AML-193 (cell line): ENCODE measurements around the gene NDUFS8.

Source experiments
- DNase-seq, 2 experiments: peaks; one replicate each; lab custom pipeline; 2025; lab: John Stamatoyannopoulos, UW

Gene NDUFS8

DNA sequence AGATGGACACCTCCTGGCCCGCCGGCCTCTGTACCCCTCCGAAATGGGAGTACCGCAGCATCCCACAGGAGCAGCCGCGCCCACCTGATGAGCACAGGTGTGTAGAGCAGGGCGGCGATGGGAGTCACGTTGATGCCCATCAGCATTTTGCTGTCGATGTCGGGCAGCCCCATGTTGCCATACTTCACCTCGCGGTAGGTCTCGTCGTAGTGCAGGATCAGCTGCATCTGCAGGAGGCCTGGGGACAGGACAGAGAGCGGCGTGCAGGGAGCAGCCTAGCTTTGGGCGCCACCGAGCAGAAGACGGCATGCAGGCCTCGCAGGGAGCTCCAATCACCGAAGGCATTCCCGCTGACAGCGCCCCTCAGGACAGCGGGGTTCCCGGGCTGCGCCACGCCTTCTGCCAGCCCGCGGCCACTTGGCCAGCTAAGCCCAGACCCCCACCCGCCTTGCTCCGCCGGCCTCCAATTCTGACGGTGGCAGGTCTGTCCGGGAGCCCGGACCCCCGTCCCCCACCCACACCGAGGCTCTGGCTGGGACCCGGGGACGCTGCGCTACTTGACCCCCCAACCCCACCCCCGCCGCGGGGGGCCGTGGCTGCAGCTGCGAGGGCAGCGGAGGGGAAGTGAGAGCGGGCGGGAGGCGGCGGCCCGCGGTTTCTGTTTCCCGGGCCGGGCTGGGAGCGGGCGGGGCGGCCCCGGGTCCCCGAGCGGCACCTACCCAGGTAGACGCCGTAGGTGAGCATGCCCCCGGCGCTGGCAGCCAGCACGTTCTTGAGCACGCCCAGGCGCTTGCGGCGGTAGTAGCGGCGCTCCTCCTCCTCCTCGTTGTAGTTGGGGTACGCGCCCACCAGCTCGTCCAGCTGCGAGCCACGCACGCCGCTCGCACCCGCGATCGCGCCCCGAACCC lies 27.3 kb upstream of the NDUFS8 start:
- no peak for DNase-seq

DNA sequence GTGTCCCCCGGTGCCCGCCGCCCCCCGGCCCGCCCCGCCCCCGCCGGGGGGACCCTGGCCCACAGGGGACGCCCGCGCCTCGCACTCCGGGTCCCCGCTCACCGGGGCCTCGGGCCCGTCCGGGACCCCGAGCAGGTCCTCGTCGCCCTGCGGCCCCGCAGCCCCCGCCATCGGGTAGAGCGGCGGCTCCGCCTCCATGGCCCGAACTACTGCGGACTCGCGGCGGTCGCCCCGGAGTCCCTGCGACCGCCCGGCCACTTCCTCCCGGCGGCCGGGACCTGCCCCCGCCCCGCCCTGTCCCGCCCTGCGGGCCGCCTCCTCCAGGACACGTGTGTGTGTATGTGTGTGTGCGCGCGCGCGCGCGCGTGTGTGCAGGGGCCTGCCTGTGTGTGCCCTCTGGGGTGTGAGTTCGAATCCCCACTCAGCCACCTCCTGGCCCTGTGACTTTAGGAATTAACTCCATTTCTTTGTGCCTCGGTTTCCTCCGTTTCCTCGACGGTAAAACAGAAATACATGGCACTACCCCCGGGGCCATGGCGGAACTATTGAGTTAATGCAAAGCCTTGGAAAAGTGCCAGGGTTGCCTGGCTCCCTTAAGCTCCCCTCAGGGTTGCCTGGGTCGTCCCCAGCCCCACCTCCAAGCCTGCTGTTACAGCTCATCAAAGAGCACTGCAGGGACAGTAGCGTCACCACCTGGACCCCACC lies 26.5 kb upstream of the NDUFS8 start, which contains the start of gene UNC93B1:
Gene UNC93B1 (minus strand): TSS at position 252 of the 705 bp plus-strand sequence. CDS start 54 bp downstream, at position 198.
- peak; percentile 70 to 76 for DNase-seq

DNA sequence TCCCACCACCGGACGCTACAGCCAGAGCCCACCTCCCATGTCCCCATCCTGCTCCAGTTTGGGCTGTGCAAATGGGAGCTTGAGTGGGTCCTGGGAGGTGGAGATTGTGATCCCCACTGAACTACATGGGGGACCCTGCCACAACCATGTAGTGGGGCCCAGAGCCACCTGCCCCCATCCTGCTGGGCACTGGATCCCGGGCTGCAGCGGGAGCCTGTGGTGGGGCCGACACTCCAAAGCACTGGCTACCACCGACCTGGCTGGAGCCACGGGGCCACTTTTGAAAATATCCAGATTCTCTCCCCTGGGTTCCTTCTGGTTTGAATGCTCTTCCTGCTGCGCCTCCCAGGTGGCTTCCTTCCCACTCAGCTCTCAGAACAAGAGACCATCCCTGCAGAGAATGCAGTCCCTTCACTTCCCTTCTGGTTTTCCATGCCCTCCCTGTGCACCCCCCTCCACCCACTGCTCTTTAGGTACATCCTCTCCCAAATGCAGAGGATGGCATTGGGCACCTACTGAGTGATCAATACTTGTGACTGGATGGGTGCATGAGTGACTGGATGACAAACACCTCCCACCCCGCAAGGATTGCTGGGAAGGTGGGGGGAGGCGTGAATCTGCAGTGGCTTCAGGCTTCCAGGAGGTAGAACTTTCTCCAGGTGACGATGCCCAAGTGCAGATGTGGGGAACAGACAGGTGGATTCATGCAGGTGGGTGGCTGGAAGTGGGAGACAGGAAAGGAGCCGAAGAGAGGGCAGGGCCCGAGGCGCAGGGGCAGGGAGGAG lies 25.7 kb upstream of the NDUFS8 start:
- no peak for DNase-seq

DNA sequence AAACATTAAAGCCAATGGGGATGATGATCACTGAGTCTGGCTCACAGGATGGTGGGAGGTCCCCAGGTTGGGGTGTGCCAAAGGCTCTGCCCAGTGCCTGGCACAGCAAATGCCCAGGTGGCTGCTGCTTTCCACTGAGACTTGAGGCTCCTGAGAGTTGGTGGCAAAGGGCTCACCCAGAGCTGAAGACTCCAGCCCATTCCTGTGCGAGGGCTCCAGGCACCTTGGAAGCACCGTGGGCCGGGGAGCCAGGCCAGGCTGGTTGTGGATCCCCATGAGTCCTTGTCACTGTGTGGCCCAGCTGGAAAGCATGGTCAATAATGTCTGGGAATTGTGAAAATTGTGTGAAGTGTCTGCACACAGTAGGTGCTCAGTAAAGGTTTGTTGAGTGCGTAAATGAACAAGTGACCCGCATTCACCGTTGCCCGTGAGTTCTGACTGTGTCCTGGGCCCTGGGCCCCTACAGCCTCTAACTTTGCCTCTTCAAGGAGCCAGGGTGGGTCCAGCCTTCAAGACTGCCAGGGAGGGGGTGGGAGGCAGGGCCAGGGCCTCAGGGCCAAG lies 23.8 kb upstream of the NDUFS8 start:
- no peak for DNase-seq

DNA sequence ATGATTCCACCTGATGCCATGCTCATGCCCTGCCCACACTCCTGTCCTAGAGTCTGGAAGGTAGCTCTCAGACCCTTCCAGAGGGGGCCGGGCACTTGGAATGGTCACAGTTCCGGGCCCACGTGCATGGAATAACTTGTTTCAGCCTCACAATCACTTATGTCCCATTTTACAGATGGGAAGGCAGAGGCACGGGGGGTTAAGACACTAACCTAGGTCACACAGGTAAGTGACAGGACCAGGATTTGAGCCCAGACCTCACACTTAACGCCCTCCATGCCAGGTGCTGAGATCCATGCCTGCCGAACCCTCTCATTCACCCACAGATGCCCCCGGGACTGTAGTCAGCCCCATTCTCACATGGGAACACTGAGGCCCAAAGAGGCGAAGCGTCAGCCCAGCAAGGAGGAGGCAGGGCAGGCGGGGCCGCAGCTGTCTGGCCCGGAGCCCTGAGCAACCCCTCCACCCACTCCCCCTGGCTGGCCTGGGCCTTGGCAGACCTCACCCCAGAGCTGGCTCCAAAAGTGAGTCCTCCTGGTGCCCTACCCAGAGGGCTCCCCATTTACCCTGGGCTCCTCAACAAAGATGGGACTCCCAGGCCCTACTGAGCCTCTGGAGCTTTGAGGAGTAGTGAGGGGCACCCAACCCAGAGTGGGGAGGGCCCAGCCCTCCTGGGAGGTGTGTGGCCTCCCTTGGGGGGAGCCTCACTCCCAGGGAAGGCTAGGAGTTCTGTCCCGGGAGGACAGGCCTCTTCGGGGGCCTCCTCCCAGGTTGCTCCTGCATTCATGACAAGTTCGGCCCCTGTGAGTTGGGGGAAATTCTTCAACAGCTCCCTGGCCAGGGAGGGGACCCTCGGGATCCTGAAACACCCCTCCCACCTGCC lies 22.7 kb upstream of the NDUFS8 start:
- no peak for DNase-seq

DNA sequence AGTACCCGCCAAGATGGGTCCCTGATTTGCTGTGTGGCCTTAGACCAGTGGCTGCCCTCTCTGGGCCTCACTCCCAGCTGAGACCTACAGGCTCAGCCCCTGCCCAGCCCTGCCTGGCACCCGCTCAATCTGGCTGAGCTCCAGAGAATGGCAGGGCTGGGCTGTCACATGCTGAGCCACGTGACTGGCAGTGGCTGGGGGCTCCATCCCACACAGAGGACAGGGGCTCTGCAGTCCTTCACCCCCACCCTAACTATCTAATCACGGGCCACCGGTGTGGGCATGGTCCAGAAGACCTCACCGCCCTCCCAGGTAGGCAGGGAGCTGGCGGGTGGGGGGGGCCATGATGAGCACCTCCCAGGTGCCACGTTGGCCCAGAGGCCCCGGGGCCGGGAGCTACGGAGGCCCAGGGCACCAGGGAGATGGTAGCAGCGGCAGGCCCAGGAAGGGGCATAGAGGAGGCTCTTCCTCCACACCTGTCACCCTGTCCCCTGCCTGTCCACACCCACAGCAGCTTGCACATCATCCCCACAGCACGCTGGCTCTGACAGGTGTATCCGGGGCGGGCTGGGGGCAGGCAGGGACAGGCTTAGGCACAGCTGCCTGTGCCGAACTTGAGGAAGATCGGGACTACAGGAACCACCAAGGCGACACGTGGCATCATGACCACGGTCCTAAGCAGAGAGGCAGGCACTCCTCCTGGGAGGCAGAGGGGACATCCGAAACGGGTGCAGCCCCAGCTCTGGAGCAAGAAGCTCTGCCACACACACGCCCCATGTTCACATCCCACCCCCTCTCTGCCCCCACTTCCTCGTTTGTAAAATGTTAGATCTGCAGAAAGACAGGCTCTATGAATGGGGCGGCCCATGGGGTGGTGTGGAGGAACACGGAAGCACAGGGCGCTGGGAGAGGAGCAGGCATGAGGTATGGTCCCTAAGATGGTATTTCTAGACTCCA lies 21.8 kb upstream of the NDUFS8 start:
- no peak for DNase-seq

DNA sequence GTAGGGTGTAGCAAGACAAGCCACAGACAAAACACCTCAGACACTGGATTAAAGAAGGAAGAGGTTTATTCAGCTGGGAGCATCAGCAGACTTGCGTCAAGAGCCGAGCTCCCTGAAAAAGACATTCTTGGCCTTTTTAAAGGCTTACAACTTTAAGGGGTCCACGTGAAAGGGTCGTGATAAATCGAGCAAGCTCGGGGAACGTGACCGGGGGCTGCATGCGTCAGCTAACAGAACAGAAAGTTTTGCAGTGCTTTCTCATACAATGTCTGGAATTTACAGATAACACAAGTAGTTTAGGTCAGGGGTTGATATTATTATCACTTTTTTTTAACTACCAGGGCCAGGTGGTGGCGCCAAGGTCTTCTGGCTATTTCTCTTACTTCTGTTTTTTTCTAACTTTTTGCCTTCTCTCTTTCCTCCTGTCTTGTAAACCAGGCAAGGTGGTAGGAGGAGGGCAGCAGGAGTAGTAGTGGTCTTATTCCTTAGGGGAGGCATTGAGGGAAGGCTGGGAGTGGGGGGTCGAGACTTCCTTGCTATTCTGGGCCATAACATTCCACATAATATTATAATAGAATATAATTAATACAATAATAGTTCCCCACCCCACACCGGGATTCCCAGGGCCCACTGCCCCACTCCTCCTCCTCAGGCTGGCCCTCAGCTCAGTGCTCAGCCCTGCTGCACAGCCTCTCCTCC lies 20.9 kb upstream of the NDUFS8 start:
- DNase-seq, result peak; percentile 72 to 80

DNA sequence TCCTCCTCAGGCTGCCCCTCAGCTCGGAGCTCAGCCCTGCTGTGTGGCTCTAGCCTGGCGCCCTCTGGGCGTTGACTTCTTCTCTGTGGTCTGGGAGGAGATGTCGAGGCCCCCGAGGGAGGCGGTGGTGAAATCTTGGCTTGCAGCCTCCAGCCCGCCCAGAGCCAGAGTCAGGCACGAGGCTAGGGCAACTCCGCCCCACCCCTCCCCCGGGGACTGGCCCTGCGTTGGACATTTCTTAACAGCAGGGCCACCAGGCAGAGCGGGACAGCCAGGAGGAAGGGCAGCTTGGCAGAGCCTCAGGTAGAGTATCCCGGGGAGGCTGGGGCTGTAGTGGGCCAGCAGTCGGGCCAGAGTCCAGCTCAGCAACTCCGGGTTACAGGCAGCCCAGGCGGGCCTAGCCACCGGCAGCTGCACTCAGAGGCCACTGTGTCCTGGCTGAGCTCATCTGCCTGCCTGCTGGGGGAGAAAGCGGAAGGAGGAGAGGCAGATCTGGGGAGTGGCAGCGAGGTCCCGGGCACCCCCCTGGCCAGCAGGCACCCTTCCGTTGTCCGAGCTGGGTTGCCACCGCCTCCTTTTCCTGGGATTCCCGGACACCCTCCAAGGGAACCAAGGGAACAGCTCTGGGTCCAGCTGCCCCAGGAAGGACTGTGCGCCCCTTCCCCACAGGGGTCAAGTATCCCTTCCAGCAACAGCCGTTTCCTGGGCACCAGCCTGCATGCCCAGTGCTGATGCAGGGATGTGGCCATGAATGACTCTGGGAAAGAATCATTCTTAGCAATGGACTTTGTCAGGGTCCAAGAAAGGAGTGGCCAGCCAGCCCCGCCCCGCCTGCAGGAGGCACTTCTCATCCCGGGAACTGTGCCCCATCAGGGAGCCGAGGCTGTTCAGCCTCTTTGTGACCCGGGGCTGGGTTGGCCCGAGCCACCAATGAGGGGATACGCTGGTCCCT lies 20.1 kb upstream of the NDUFS8 start, which contains the start of gene ALDH3B1:
Gene ALDH3B1 (plus strand): TSS at position 238 of the 952 bp plus-strand sequence. CDS start 4,971 bp downstream, outside the sequence.
- peak; percentile 91 to 95 for DNase-seq

DNA sequence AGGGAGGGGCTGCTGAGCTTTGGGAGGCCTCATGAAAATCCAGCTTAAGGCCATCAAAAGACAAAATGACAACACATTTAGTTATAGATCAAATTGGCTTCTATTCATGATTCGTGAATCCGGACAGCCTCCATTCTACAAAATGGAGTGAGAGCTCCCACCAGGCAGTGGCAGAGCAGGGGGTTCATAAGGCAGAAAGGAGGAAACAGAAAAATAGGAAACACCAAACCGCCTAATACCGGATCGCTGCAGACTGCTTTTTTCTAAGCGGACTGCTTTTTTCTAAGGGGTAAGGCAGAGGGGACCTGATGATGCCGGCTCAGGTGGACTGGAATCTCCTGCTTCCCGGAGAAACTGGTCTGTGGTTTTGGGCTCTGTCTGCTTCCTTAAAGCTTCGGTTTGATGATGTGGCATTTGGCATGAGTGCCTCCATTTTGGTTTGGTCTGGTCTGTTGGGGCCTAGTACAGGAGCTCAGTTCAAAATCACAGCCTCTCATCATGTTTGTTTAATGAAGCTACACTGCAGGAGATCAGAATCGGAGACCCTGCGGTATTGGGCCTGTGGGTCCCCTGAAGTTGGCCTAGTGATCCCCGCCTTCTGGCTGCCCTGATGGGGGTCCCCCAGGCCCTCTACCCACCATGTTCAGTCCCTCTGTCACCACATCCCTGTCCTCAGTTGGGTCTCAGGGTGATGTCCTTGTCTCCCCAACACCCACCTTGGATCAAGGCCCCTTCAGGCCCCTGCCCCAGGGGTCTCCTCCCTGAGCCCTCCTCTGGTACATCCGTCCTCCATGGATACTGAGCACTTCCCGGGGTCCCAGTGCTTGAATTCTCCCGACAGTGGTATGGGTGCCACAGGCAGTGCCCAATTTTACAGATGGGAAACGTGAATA lies 19.2 kb upstream of the NDUFS8 start:
- peak; percentile 22 to 47 for DNase-seq

DNA sequence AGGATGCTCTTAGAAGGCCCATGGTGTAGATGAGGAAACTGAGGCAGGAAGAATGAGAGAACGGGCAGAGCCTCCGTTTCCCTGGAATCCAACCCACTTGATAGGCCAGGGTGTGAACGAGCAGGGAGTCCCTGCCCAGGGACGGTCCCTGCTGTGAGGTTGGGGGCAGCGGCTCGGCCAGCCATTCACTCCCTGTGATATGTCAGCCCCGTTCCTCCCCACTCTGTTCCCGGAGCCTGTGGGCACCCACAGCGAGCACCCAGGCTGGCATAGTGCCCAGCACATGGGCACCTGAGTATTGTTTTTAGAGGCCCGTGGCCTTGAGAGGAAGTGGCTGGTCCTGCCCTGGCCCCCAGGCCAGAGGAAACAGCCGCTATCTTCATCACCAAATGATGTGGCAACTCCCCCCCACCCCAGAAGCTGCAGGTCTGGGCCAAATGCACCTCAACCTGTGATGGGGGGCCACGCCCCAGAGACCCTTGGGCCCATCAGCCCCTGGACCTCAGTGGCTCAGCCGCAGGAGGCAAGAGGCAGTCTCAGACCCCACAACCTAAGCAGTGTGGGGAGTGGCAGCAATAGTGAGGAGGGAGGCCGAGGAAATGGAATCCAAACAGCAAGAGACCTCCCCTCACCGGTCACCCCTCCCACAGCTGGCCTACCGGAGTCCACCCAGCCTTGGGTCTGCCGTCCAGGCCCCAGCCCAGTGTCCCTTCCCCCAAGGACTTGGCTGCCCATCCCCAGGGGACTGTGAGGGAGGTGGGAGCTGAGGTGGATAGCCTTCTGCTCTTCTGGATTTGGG lies 18.2 kb upstream of the NDUFS8 start:
- DNase-seq, result peak; percentile 28 to 38

DNA sequence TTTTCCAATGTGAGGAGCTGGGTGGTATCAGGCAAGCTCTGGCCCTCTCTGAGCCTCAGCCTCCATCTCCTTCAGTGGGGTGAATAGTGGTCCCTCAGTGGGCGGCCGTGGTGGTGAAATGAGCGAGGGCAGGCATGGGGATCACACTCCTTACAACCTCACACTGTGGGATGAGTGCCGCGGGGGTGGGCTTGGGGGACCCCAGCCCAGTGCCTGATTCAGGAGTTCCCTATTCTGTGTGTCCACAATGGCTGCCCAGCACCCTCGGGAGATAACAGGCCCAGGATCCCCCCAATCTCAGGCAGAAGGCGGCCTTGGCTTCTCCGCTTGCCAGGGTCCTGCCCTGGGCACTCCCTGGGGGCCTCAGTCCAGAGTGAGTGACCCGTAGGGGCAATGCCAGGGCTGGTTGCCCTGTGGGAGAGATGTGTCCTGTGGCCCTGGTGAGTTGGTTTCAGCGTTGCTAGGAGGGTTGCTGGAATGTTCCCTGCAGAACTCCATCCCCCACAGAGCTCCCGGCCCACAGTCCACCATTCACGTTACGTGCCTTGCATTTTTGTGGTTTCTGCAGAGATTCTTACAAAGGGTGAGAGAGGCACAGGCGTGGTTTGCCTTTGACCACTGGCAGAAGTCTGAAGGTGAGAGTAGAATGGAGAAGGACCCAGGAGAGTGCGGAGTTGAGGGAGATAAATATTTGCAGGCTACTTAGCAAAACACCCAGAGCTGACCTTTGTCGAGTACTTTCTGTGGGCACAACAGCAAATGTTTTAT lies 17.5 kb upstream of the NDUFS8 start:
- no peak for DNase-seq

DNA sequence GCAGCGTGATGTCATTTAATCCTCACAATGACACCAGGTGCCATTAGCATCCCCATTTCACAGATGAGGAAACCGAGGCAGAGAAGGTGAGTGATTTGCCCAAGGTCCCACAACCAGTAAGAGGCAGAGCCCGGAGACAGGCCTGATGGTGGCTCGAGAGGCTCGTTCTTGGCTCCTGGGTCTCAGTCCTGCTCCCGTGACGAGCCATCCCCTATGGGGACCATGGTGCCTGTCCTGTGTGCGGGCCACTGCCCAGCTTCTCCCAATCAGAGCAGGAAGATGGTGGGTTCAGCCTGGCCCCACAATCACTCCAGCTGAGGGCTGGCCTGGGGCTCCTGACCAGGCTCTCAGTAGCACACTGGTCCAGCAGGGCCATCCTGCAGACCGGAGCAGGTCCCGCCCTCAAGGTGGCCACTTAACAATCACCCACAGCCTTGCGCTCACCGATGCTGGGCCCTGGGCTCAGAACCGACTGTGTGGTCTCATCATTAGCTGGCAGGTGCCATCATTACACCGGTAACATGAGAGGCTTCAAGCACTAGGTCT lies 16.8 kb upstream of the NDUFS8 start:
- DNase-seq, result no peak

DNA sequence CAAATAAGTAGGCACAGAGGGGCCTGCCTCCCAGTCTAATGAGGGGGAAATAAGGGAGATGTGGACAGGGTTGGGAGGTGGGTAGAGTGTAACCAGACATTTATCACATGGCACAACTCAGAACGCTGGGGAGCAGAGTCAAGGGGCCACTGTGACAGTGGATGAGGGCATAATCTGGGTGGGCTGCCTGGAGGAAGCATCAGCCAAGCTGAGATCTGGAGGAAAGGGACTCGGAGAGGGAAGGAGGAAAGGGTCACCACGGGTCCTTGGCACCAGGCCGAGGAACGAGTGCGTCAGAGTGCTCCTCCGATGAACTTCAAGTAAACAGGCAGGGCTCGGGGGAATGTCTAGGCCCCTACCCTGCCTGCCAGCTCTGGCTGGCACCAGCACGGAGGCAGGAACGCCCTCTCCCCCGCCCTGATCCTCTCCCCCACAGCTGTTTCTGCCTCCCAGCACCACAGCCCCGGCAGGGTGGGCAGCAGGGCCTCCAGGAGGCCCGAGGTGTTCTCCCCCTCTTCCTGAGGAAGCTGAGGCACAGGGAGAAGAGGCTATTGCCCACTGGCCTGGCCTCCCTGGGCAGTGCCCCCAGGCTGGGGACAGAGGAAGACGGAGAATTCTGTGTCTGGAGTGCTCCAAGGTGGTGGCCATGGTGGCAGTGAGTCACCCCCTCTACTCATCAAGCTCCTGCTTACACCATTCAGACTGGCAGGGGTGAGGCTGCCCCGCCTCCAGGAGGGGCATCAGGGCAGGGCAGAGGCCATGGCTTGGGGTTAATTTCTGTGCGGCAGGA lies 16.1 kb upstream of the NDUFS8 start:
- DNase-seq, result no peak

DNA sequence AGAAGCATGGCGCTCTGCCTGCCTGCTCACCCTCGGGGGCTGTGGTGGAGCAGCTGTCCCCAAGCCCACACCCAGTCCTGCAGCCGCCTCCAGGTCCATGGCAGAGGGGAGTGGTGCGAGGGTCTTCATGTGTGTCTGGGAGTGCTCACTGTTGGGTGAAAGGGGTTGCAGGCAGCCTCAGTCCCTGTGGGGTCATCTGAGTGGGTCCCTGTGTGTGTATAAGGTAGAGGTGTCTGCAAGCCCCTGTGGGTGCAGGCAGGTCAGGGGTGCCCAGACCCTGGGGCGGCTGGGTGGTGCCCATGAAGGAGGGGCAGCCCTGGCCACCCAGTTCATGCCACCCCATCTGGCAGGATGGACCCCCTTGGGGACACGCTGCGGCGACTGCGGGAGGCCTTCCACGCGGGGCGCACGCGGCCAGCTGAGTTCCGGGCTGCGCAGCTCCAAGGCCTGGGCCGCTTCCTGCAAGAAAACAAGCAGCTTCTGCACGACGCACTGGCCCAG lies 15.5 kb upstream of the NDUFS8 start:
- DNase-seq, result no peak
